Immature natural killer cell (primary cell): ENCODE measurements around the gene NAXD. TPM values are rescaled to one million over a fixed set of nuclear protein-coding genes. Genes with fewer than 3 reads are reported as not detected.
A peak's percentile ranks its signal among the peaks of the same experiment; 100 is the strongest.

Experiments
- DNase-seq, 3 donors: peaks; one replicate each; pipeline ENCODE4 v3.0.0; 2022; ENCODE audit warnings: mixed read lengths in 1 of 3
- H3K27ac Mint-ChIP-seq, 6 donors: one replicate each; pipeline ENCODE4 v1.8.0; 2020; ENCODE audit warnings: mixed read lengths in 6 of 6, mild to moderate bottlenecking in 5 of 6, inconsistent platforms in 4 of 6, moderate library complexity in 3 of 6
- H3K27me3 Mint-ChIP-seq, 3 donors: one replicate each; pipeline ENCODE4 v1.8.0; 2020 to 2021; ENCODE audit warnings: low read depth in 3 of 3, mild to moderate bottlenecking in 3 of 3, mixed read lengths in 3 of 3, moderate library complexity in 3 of 3, inconsistent platforms in 1 of 3
- H3K36me3 Mint-ChIP-seq, 3 donors: one replicate each; pipeline ENCODE4 v1.8.0; 2020; ENCODE audit warnings: mixed read lengths in 3 of 3, inconsistent platforms in 2 of 3, mild to moderate bottlenecking in 2 of 3
- H3K4me1 Mint-ChIP-seq, 2 donors: one replicate each; pipeline ENCODE4 v1.8.0; 2020; ENCODE audit warnings: inconsistent platforms in 2 of 2, mild to moderate bottlenecking in 2 of 2, mixed read lengths in 2 of 2, moderate library complexity in 1 of 2
- H3K4me3 Mint-ChIP-seq, 5 donors: one replicate each; pipeline ENCODE4 v1.8.0; 2020; ENCODE audit warnings: mild to moderate bottlenecking in 5 of 5, mixed read lengths in 5 of 5, inconsistent platforms in 3 of 5, moderate library complexity in 3 of 5
- H3K9me3 Mint-ChIP-seq, 6 donors: one replicate each; pipeline ENCODE4 v1.8.0; 2020; ENCODE audit warnings: mild to moderate bottlenecking in 6 of 6, mixed read lengths in 6 of 6, inconsistent platforms in 4 of 6, moderate library complexity in 3 of 6
- polyA plus RNA-seq, 3 donors: library from polyadenylated mRNA; unstranded; fragments of 300-500 nt; fragmentation: Illumina TruSeq; gene quantifications; one replicate each; pipeline ENCODE4 v1.2.3, GENCODE V29; 2021

Gene NAXD
- polyA plus RNA-seq, 3 donors from 2014 or later, result 4.4 to 13.4 (median 7.7) TPM

GRCh38 chr13:110680852-110681251 lies 65.5 kb downstream of the NAXD start:
- Mint-ChIP-seq H3K4me1 (peaks cover 17 to 30% of the 10 kb centered on the region in 2 donors), H3K27ac (peak overlapping the region in 1 of 6 donors; percentile 12), H3K9me3 (no peaks in the 10 kb centered on the region), H3K36me3 (peaks cover 9 to 36% (median 27%) of the 10 kb centered on the region in 3 donors), H3K4me3 (no peak overlapping the region), H3K27me3 (peaks cover 8 to 16% (median 8%) of the 10 kb centered on the region in 3 donors)
- DNase-seq, result no peak

GRCh38 chr13:110681868-110682550 lies 66.7 kb downstream of the NAXD start:
- DNase-seq, result no peak
- Mint-ChIP-seq H3K36me3 (peaks cover 9 to 36% (median 27%) of the 10 kb centered on the region in 3 donors), H3K27ac (peak overlapping the region in 1 of 6 donors; percentile 52), H3K9me3 (no peaks in the 10 kb centered on the region), H3K27me3 (peaks cover 3 to 7% (median 4%) of the 10 kb centered on the region in 3 donors), H3K4me1 (peaks cover 6 to 18% of the 10 kb centered on the region in 2 donors), H3K4me3 (no peak overlapping the region)

DNA sequence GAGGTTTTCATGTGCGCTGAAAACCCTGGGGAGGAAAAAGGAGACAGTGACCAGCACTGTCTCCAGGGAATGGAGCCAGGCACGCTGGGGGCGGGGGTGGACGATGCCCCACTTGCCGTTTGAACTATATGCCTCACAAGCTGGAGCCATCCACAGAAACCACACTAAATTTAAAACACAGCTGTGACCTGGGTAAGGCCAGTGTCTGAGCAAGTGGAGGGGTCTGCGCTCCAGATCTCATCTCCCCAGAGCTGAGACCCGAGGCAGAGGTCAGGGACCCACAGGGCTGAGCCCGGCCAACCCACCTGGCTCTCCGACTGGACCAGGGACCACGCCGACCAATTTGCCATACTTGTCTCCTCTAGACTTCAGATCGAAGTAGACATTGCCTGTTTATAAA lies 67.4 kb downstream of the NAXD start:
- H3K9me3 Mint-ChIP-seq, result no peaks in the 10 kb centered on the region
- H3K4me1 Mint-ChIP-seq, result peaks cover 1 to 14% of the 10 kb centered on the region in 2 donors
- DNase-seq, result no peak
- no peak overlapping the region for H3K4me3 Mint-ChIP-seq
- no peak overlapping the region for H3K27ac Mint-ChIP-seq
- H3K36me3 Mint-ChIP-seq, result peaks cover 9 to 37% (median 27%) of the 10 kb centered on the region in 3 donors
- H3K27me3 Mint-ChIP-seq, result peaks cover 0 to 2% (median 0%) of the 10 kb centered on the region in 3 donors

DNA sequence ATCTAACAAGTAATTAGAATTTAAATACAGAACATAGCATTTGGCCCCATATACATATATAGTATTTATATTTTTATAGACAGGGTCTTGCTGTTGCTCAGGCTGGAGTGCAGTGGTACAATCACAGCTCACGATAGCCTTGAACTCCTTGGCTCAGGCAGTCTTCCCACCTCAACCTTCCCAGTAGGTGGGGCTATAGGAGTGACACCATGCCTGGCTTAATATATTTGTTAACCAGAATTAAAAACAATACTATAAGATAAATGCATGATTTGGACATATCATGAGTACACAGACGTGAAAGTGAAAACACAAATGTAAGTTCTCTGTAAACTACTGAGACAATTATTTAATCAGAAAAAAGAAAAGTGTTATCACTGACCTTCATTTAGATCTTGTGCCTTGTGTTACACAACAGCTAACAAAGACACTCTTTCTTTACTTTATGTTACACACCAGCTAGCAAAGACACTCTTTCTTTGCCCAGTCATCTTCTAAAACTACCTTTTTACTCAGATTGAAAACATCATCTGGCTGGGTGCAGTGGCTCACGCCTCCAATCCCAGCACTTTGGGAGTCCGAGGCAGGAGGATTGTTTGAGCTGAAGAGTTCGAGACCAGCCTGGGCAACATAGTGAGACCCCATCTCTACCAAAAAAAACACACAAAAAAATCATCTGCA lies 68.0 kb downstream of the NAXD start:
- peaks cover 9 to 32% (median 23%) of the 10 kb centered on the region in 3 donors for H3K36me3 Mint-ChIP-seq
- H3K4me1 Mint-ChIP-seq, result peaks cover 1 to 8% of the 10 kb centered on the region in 2 donors
- peaks cover 0 to 2% (median 0%) of the 10 kb centered on the region in 3 donors for H3K27me3 Mint-ChIP-seq
- no peaks in the 10 kb centered on the region for H3K9me3 Mint-ChIP-seq
- no peak for DNase-seq
- no peak overlapping the region for H3K4me3 Mint-ChIP-seq
- peak overlapping the region in 1 of 6 donors; percentile 11 for H3K27ac Mint-ChIP-seq

DNA sequence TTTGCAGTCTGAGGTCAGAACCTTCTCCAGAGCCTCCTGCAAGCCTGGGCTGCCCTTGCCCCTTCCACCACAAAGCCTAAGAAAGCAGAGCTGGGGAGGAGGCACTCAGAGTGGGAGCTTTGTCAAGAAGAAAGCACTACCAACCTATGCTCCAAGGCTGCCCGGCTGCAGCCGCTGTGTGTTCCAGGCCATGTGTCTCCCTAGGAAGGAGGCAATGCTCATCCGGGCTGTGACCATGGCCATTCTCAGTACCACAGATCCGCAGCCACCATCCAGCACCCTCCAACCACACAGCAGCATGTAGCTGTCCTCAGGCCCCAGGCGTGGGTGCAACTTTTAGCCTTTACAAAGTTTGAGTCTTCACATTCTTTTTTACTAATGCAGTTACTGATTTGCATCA lies 68.6 kb downstream of the NAXD start:
- peaks cover 0 to 2% (median 0%) of the 10 kb centered on the region in 3 donors for H3K27me3 Mint-ChIP-seq
- DNase-seq, result no peak
- H3K4me3 Mint-ChIP-seq, result no peak overlapping the region
- peaks cover 0 to 5% of the 10 kb centered on the region in 2 donors for H3K4me1 Mint-ChIP-seq
- H3K9me3 Mint-ChIP-seq, result no peaks in the 10 kb centered on the region
- peaks cover 9 to 26% (median 17%) of the 10 kb centered on the region in 3 donors for H3K36me3 Mint-ChIP-seq
- no peak overlapping the region for H3K27ac Mint-ChIP-seq

GRCh38 chr13:110684388-110685056 lies 69.2 kb downstream of the NAXD start:
- Mint-ChIP-seq H3K27me3 (peaks cover 0 to 2% (median 0%) of the 10 kb centered on the region in 3 donors), H3K27ac (no peak overlapping the region), H3K4me1 (peaks cover 0 to 5% of the 10 kb centered on the region in 2 donors), H3K36me3 (peaks cover 9 to 24% (median 17%) of the 10 kb centered on the region in 3 donors), H3K4me3 (no peak overlapping the region), H3K9me3 (no peaks in the 10 kb centered on the region)
- no peak for DNase-seq

- peaks cover under 1 to 5% of the 10 kb centered on the region in 2 donors for H3K4me1 Mint-ChIP-seq
- DNase-seq, result no peak
- peaks cover 0 to under 1% (median 0%) of the 10 kb centered on the region in 3 donors for H3K27me3 Mint-ChIP-seq
- no peaks in the 10 kb centered on the region for H3K9me3 Mint-ChIP-seq
- H3K27ac Mint-ChIP-seq, result peak overlapping the region in 1 of 6 donors; percentile 38
- H3K36me3 Mint-ChIP-seq, result peaks cover 9 to 23% (median 15%) of the 10 kb centered on the region in 3 donors
- no peak overlapping the region for H3K4me3 Mint-ChIP-seq
Observed at GRCh38 chr13:110685305-110686020, 70.1 kb downstream of the NAXD start.

GRCh38 chr13:110687736-110688135 lies 72.4 kb downstream of the NAXD start:
- DNase-seq, result no peak
- Mint-ChIP-seq H3K4me3 (no peak overlapping the region), H3K9me3 (no peaks in the 10 kb centered on the region), H3K4me1 (peaks cover 1 to 5% of the 10 kb centered on the region in 2 donors), H3K27ac (no peak overlapping the region), H3K27me3 (no peaks in the 10 kb centered on the region), H3K36me3 (peaks cover 5 to 19% (median 5%) of the 10 kb centered on the region in 3 donors)

DNA sequence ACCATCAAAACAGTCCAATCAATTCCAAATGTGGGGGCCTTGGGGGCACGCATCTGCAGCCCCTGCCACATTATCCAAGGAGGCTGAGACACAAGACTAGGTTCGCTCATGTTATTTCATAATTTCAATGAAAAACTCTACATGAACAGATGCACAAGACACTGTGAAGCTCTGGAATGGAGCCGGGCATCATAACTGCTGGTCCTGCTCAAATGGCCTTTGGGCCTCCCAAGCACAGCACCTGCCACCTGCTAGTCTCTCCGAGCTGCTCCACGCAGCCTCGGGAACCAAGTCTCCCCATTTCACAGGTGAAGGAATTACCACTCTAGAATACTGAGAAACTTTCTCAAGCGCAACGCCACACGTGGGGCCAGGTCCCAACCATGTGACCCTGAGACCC lies 73.7 kb downstream of the NAXD start:
- DNase-seq, result no peak
- H3K36me3 Mint-ChIP-seq, result peaks cover 5 to 19% (median 5%) of the 10 kb centered on the region in 3 donors
- no peaks in the 10 kb centered on the region for H3K27me3 Mint-ChIP-seq
- no peak overlapping the region for H3K27ac Mint-ChIP-seq
- H3K4me1 Mint-ChIP-seq, result peaks cover 1 to 5% of the 10 kb centered on the region in 2 donors
- no peaks in the 10 kb centered on the region for H3K9me3 Mint-ChIP-seq
- no peak overlapping the region for H3K4me3 Mint-ChIP-seq

Other genes with a start within 250 kb of the NAXD start
- gene RAB20, start 53.8 kb upstream of the NAXD start, polyA plus RNA-seq, result 1 to 10 TPM in 1 of 3 donors, under 1 TPM in 2; 0.39 to 2.7 (median 0.52) TPM
- gene CARS2, start 90.6 kb downstream of the NAXD start, polyA plus RNA-seq, result 10 to 100 TPM; 40.8 to 54.5 (median 40.8) TPM
- 10 to 100 TPM; 12.6 to 20.1 (median 17.6) TPM for gene ING1, start 98.2 kb downstream of the NAXD start, polyA plus RNA-seq